Peyer's patch (tissue), 4 donors: ENCODE measurements around the gene UFSP2. TPM values are rescaled to one million over a fixed set of nuclear protein-coding genes. Genes with fewer than 3 reads are reported as not detected.

Source experiments
- DNase-seq, 3 donors: peaks; one replicate each; pipeline ENCODE4 v3.0.0-alpha.2; 2017 to 2019
- H3K27ac ChIP-seq, 4 donors: fragments of 200-600 bp; sonication (generic); one replicate each; pipeline ENCODE4 v1.5.1; 2016 to 2019
- H3K27me3 ChIP-seq, 2 donors: fragments of 200-600 bp; sonication (generic); one replicate each; pipeline ENCODE4 v1.5.1; 2019
- H3K36me3 ChIP-seq, 3 donors: fragments of 200-600 bp; sonication (generic); one replicate each; pipeline ENCODE4 v1.5.1; 2016 to 2019
- H3K4me1 ChIP-seq, 4 donors: fragments of 200-600 bp; sonication (generic); one replicate each; pipeline ENCODE4 v1.5.1; 2016 to 2019
- H3K4me3 ChIP-seq, 4 donors: fragments of 200-600 bp; sonication (generic); 1 replicate in 3 of 4; 2 replicates in 1 of 4; pipeline ENCODE4 v1.5.1; 2016 to 2019; ENCODE audit warnings: mild to moderate bottlenecking in 1 of 4
- H3K9me3 ChIP-seq, 4 donors: fragments of 200-600 bp; sonication (generic); one replicate each; pipeline ENCODE4 v1.5.1; 2016 to 2019; ENCODE audit warnings: mild to moderate bottlenecking in 1 of 4
- CTCF ChIP-seq, 6 experiments: fragments of 450-650 bp in 4 of 6; fragments of 200-600 bp in 2 of 6; sonication (generic) in 1 of 6; IDR thresholded peaks; one replicate each; pipeline ENCODE4 v1.5.1; 2017 to 2019; ENCODE audit warnings: antibody characterized with exemption in 6 of 6, mild to moderate bottlenecking in 3 of 6, moderate library complexity in 1 of 6
- POLR2A ChIP-seq, 2 donors: fragments of 450-650 bp; IDR thresholded peaks; one replicate each; pipeline ENCODE4 v1.5.1; 2017; ENCODE audit warnings: antibody characterized with exemption in 2 of 2, mild to moderate bottlenecking in 2 of 2, moderate library complexity in 2 of 2
- total RNA-seq, 4 donors: library from RNA; depleted of rRNA; stranded (reverse); fragments of >200 nt; gene quantifications; one replicate each; pipeline ENCODE4 v1.1.0, GENCODE V29; 2016

The UFSP2 gene
- total RNA-seq, 4 donors from 2014 or later: 6.7 to 22.0 (median 17.8) TPM

- Histone ChIP-seq H3K4me3 (no peak overlapping the region), H3K9me3 (no peaks in the 10 kb centered on the region), H3K36me3 (no peaks in the 10 kb centered on the region), H3K4me1 (peaks cover 0 to 5% (median 0%) of the 10 kb centered on the region in 4 donors), H3K27me3 (no peaks in the 10 kb centered on the region), H3K27ac (no peak overlapping the region)
- no peak for DNase-seq
- TF ChIP-seq POLR2A (IDR thresholded peaks at IDR 0.05) (no peak), CTCF (IDR thresholded peaks at IDR 0.05) (no peak)
Observed at GRCh38 chr4:185382754-185383153, 43.0 kb downstream of the UFSP2 start.

- H3K9me3 ChIP-seq: no peaks in the 10 kb centered on the region
- no peaks in the 10 kb centered on the region for H3K36me3 ChIP-seq
- no peak overlapping the region for H3K27ac ChIP-seq
- no peaks in the 10 kb centered on the region for H3K27me3 ChIP-seq
- no peak for DNase-seq
- H3K4me1 ChIP-seq: peaks cover 0 to 5% (median 0%) of the 10 kb centered on the region in 4 donors
- no peak overlapping the region for H3K4me3 ChIP-seq
- TF ChIP-seq CTCF (IDR thresholded peaks at IDR 0.05): no peak
- TF ChIP-seq POLR2A (IDR thresholded peaks at IDR 0.05): no peak
Observed at GRCh38 chr4:185381288-185382196, 44.2 kb downstream of the UFSP2 start.

GRCh38 chr4:185380320-185380719, 45.4 kb downstream of the UFSP2 start:
- TF ChIP-seq CTCF (IDR thresholded peaks at IDR 0.05) (no peak), POLR2A (IDR thresholded peaks at IDR 0.05) (no peak)
- Histone ChIP-seq H3K27ac (no peak overlapping the region), H3K36me3 (no peaks in the 10 kb centered on the region), H3K27me3 (no peaks in the 10 kb centered on the region), H3K4me1 (peaks cover 0 to 4% (median 0%) of the 10 kb centered on the region in 4 donors), H3K9me3 (no peaks in the 10 kb centered on the region), H3K4me3 (no peak overlapping the region)
- no peak for DNase-seq

- no peaks in the 10 kb centered on the region for H3K4me1 ChIP-seq
- no peaks in the 10 kb centered on the region for H3K36me3 ChIP-seq
- H3K27ac ChIP-seq: no peak overlapping the region
- DNase-seq: no peak
- no peaks in the 10 kb centered on the region for H3K9me3 ChIP-seq
- no peak overlapping the region for H3K4me3 ChIP-seq
- H3K27me3 ChIP-seq: no peaks in the 10 kb centered on the region
- TF ChIP-seq POLR2A (IDR thresholded peaks at IDR 0.05) (no peak), CTCF (IDR thresholded peaks at IDR 0.05) (no peak)
Observed at GRCh38 chr4:185379326-185380295, 46.2 kb downstream of the UFSP2 start.

- no peaks in the 10 kb centered on the region for H3K4me1 ChIP-seq
- no peaks in the 10 kb centered on the region for H3K36me3 ChIP-seq
- TF ChIP-seq CTCF (IDR thresholded peaks at IDR 0.05): no peak
- TF ChIP-seq POLR2A (IDR thresholded peaks at IDR 0.05): no peak
- no peaks in the 10 kb centered on the region for H3K9me3 ChIP-seq
- no peak overlapping the region for H3K4me3 ChIP-seq
- no peak overlapping the region for H3K27ac ChIP-seq
- H3K27me3 ChIP-seq: no peaks in the 10 kb centered on the region
- no peak for DNase-seq
Observed at GRCh38 chr4:185378264-185378663, 47.5 kb downstream of the UFSP2 start.
